Endodermal cell (in vitro differentiated cells): Measurements from ENCODE around the gene PPBP. TPM values are rescaled to one million over a fixed set of nuclear protein-coding genes. Genes with fewer than 3 reads are reported as not detected.

Experiments used
- DNase-seq: peaks from one replicate; pipeline ENCODE4 v3.0.0-alpha.2; 2017
- H3K27ac ChIP-seq: 2 replicates; pipeline ENCODE4 v1.5.1; 2013; ENCODE audit warnings: mild to moderate bottlenecking, low read depth, low read length, moderate library complexity
- H3K27me3 ChIP-seq: 2 replicates; pipeline ENCODE4 v1.6.1; 2013; ENCODE audit warnings: mild to moderate bottlenecking, low read length, moderate library complexity; ENCODE audit not compliant: insufficient read depth, control insufficient read depth, poor library complexity, severe bottlenecking
- H3K36me3 ChIP-seq: 2 replicates; pipeline ENCODE4 v1.7.0; 2013; ENCODE audit warnings: mild to moderate bottlenecking, low read length, moderate library complexity; ENCODE audit not compliant: control insufficient read depth, insufficient read depth
- H3K4me1 ChIP-seq: one replicate; pipeline ENCODE4 v1.7.0; 2013; ENCODE audit warnings: low read length; ENCODE audit not compliant: control insufficient read depth, insufficient read depth
- H3K4me3 ChIP-seq: 2 replicates; pipeline ENCODE4 v1.5.1; 2013; ENCODE audit warnings: mild to moderate bottlenecking, low read length, moderate library complexity
- H3K9ac ChIP-seq: 2 replicates; pipeline ENCODE4 v1.6.1; 2013; ENCODE audit warnings: mild to moderate bottlenecking, low read length, moderate library complexity; ENCODE audit not compliant: poor library complexity, severe bottlenecking; ENCODE audit errors: extremely low read depth
- H3K9me3 ChIP-seq: 2 replicates; pipeline ENCODE4 v1.6.1; 2013; ENCODE audit warnings: mild to moderate bottlenecking, low read length, moderate library complexity; ENCODE audit not compliant: control insufficient read depth
- H3K27ac Mint-ChIP-seq: 2 replicates; pipeline ENCODE4 v1.8.0; 2020; ENCODE audit warnings: mixed read lengths
- H3K27me3 Mint-ChIP-seq: 2 replicates; pipeline ENCODE4 v1.8.0; 2021; ENCODE audit warnings: mild to moderate bottlenecking, mixed read lengths; ENCODE audit not compliant: insufficient read depth
- H3K36me3 Mint-ChIP-seq: 2 replicates; pipeline ENCODE4 v1.8.0; 2020; ENCODE audit warnings: low read depth, mixed read lengths
- H3K4me1 Mint-ChIP-seq: 2 replicates; pipeline ENCODE4 v1.8.0; 2020; ENCODE audit warnings: mixed read lengths
- H3K4me3 Mint-ChIP-seq: 2 replicates; pipeline ENCODE4 v1.8.0; 2020; ENCODE audit warnings: mild to moderate bottlenecking, moderate library complexity, mixed read lengths
- H3K9me3 Mint-ChIP-seq: 2 replicates; pipeline ENCODE4 v1.8.0; 2020; ENCODE audit warnings: mild to moderate bottlenecking, mixed read lengths
- WGBS, 2 experiments: methylation state at CpG; one replicate each; pipeline versions ENCODE4 v1.1.5 to v1.1.7; 2013; ENCODE audit warnings: missing lambda C conversion rate in 2 of 2, mixed read lengths in 1 of 2; ENCODE audit not compliant: insufficient coverage in 1 of 2, insufficient read length in 1 of 2; 5-methylcytosine and 5-hydroxymethylcytosine counted together
- total RNA-seq, 2 donors: library from RNA; stranded (reverse); fragmentation: NEBNext Ultra II Directional in 1 of 2; extraction: Animal tissue kit (Norgen Biotek cat#: 25700) in 1 of 2; gene quantifications; 2 replicates in 1 of 2; 3 replicates in 1 of 2; pipeline ENCODE4 v1.2.1, GENCODE V29; 2021
- TF ChIP-seq, protein P1 (sequence below): fragments of 200-600 bp; sonication (generic); conservative IDR thresholded peaks from 2 replicates; pipeline ENCODE4 v1.5.0; 2021; ENCODE audit warnings: antibody characterized with exemption, mild to moderate bottlenecking

The PPBP gene
- total RNA-seq, 2 donors from 2014 or later = not detected

DNA sequence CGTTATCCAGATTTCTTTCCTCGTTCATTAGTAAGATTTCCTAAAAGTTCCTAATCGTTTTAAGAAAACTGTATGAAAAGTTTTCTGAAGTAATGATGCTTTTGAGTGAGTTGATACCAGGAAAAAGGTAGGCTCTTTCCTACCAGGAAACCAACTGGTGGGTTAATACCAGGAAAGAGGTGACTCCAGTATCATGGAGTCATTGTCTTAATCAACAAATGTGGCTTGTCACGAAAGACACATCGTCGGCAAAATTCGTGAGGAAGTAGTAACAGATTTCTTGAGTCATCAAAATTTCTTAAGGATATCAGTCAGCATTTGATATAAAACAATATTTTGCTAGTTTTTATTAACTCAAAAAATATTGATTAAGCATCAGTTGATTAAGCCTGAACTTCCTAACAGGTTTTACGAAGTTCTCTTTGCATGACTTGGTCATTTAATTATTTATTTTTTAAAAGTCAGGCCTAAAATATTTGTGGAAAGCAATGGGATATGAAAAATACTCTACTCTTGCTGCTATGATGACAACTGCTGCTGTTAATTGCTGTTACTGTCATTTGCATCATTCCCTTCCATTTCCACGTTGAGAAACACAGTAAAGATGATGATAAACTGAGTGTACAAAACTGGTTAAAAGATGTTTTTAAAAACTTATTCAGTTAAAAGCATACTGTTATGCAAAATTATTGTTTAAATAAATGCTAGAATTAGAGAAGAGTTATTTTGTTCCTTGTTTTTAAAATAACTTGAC, 3.2 kb upstream of the PPBP start:
- no peaks in the 10 kb centered on the region for H3K9me3 ChIP-seq
- no peaks in the 10 kb centered on the region for H3K27me3 Mint-ChIP-seq
- H3K27ac Mint-ChIP-seq = no peak overlapping the region
- H3K4me3 Mint-ChIP-seq = no peak overlapping the region
- WGBS, 2 experiments = 91 to 100% methylated on average over 2 to 9 of the region's 9 CpGs
- H3K27ac ChIP-seq = no peak overlapping the region
- H3K9me3 Mint-ChIP-seq = no peaks in the 10 kb centered on the region
- H3K4me3 ChIP-seq = no peak overlapping the region
- no peaks in the 10 kb centered on the region for H3K27me3 ChIP-seq
- H3K4me1 Mint-ChIP-seq = peaks cover 5% of the 10 kb centered on the region
- no peaks in the 10 kb centered on the region for H3K36me3 Mint-ChIP-seq
- DNase-seq = no peak
- H3K4me1 ChIP-seq = no peaks in the 10 kb centered on the region
- TF ChIP-seq, protein P1, sequence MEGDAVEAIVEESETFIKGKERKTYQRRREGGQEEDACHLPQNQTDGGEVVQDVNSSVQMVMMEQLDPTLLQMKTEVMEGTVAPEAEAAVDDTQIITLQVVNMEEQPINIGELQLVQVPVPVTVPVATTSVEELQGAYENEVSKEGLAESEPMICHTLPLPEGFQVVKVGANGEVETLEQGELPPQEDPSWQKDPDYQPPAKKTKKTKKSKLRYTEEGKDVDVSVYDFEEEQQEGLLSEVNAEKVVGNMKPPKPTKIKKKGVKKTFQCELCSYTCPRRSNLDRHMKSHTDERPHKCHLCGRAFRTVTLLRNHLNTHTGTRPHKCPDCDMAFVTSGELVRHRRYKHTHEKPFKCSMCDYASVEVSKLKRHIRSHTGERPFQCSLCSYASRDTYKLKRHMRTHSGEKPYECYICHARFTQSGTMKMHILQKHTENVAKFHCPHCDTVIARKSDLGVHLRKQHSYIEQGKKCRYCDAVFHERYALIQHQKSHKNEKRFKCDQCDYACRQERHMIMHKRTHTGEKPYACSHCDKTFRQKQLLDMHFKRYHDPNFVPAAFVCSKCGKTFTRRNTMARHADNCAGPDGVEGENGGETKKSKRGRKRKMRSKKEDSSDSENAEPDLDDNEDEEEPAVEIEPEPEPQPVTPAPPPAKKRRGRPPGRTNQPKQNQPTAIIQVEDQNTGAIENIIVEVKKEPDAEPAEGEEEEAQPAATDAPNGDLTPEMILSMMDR = no peak
- no peaks in the 10 kb centered on the region for H3K36me3 ChIP-seq
- H3K9ac ChIP-seq = no peak overlapping the region

DNA sequence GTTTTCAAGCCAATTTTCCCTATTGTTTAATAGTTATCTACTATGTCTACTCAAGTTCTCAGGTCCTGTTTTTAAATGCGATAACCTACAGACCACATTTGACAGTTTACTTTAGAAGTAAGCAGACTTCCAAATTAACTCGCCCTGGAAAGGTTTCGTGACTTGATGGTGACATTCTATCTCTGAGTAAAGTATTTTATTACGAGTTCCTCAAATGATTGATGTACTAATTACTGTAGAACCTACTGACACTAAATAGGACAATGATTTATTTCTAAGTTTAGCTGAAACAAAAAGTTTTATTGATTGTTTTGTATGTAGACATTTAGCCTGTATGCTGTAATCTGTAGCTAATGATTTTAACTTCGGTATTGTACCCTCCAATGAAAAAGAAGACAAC, 1.9 kb upstream of the PPBP start:
- Mint-ChIP-seq H3K36me3 (no peaks in the 10 kb centered on the region), H3K27me3 (no peaks in the 10 kb centered on the region), H3K27ac (no peak overlapping the region), H3K4me3 (no peak overlapping the region), H3K4me1 (peaks cover 4% of the 10 kb centered on the region), H3K9me3 (no peaks in the 10 kb centered on the region)
- Histone ChIP-seq H3K27ac (no peak overlapping the region), H3K36me3 (no peaks in the 10 kb centered on the region), H3K9me3 (no peaks in the 10 kb centered on the region), H3K4me3 (no peak overlapping the region), H3K9ac (no peak overlapping the region), H3K27me3 (no peaks in the 10 kb centered on the region), H3K4me1 (no peaks in the 10 kb centered on the region)
- TF ChIP-seq, protein P1 = no peak
- WGBS, 2 experiments = 93 to 97% methylated on average over 3 to 5 of the region's 5 CpGs
- no peak for DNase-seq

DNA sequence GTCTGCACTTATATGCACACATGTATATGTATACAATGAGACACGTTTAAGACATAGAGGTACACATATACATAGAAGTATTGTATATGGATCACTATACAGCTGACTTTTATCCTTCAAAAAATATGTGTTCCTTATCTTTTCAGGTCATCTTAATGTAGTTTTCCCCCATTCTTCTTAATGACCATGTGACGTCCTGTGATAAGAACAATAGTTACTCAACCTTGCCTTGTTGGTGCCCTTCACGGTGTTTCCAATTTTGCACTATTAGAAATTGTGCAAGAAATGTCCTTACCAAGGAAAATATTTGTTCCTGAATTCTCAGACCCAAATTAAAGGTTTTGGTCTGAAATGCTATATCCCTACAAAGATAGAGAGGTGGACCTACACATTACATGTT, 1.0 kb upstream of the PPBP start:
- no peaks in the 10 kb centered on the region for H3K36me3 Mint-ChIP-seq
- Histone ChIP-seq H3K36me3 (no peaks in the 10 kb centered on the region), H3K27me3 (no peaks in the 10 kb centered on the region), H3K4me3 (no peak overlapping the region), H3K4me1 (no peaks in the 10 kb centered on the region), H3K27ac (no peak overlapping the region), H3K9me3 (no peaks in the 10 kb centered on the region), H3K9ac (no peak overlapping the region)
- no peak for DNase-seq
- H3K27me3 Mint-ChIP-seq = no peaks in the 10 kb centered on the region
- WGBS, 2 experiments = 94 to 100% methylated on average over 2 of the region's 3 CpGs
- no peaks in the 10 kb centered on the region for H3K9me3 Mint-ChIP-seq
- H3K4me3 Mint-ChIP-seq = no peak overlapping the region
- no peak overlapping the region for H3K27ac Mint-ChIP-seq
- TF ChIP-seq, protein P1 = no peak
- peaks cover 4% of the 10 kb centered on the region for H3K4me1 Mint-ChIP-seq
